ENCODE data around the gene ECEL1. TPM values are rescaled to one million over a fixed set of nuclear protein-coding genes. Genes with fewer than 3 reads are reported as not detected.
"Not testable (repeated sequence)": the region's sequence is repeated elsewhere in the genome, so short reads cannot be mapped to it uniquely, and the experiment has no call there.

Gene ECEL1
- total and polyA plus RNA-seq, 2 of the 4 experiments (the other 2 are of a cell fraction): not detected

GRCh38 chr2:232454630-232455029 is 33.0 kb downstream of the ECEL1 start:
- no peak for ATAC-seq (ENCODE audit: low read depth)
- Histone ChIP-seq H3K23ac (ENCODE audit: low read depth, low read length) (no peak overlapping the region), H3K56ac (ENCODE audit: extremely low read depth, insufficient read depth, low read length) (no peak overlapping the region), H3K18ac (ENCODE audit: low read depth, low read length) (no peak overlapping the region), H2BK5ac (ENCODE audit: low read depth, low read length, poor library complexity, severe bottlenecking) (no peak overlapping the region), H3K14ac (replicated peaks; ENCODE audit: low read depth, low read length) (no peak overlapping the region), H3K4ac (ENCODE audit: low read depth, low read length) (no peak overlapping the region), H3K27me3 (ENCODE audit: control insufficient read depth, insufficient read depth, low read length) (peaks cover 30% of the 10 kb centered on the region), H3K9me1 (ENCODE audit: insufficient read depth, low read length) (no peaks in the 10 kb centered on the region), H3K4me1 (ENCODE audit: control insufficient read depth, insufficient read depth, low read length) (no peaks in the 10 kb centered on the region), H3K79me1 (ENCODE audit: low read depth in 1 of 2, low read length in 2 of 2) (no peaks in the 10 kb centered on the region), H2AFZ (replicated peaks; ENCODE audit: low read length, poor library complexity) (no peak overlapping the region), H4K5ac (ENCODE audit: low read depth, low read length) (no peak overlapping the region), H3K27ac (ENCODE audit: insufficient read depth, low read length) (no peak overlapping the region), H4K91ac (ENCODE audit: insufficient read depth, low read depth, low read length) (no peak overlapping the region), H2BK15ac (ENCODE audit: low read depth, low read length) (no peak overlapping the region), H4K20me1 (ENCODE audit: insufficient read depth, low read length) (no peaks in the 10 kb centered on the region), H2AK9ac (replicated peaks; ENCODE audit: low read depth, low read length, poor library complexity) (no peak overlapping the region), H3K4me2 (ENCODE audit: low read depth, low read length) (no peak overlapping the region), H2AK5ac (ENCODE audit: low read depth, low read length) (no peak overlapping the region), H3K9ac (ENCODE audit: low read depth, low read length) (no peak overlapping the region), H2BK20ac (ENCODE audit: low read depth, low read length) (no peak overlapping the region), H3K4me3 (ENCODE audit: insufficient read depth, low read depth, low read length) (no peak overlapping the region), H4K8ac (ENCODE audit: low read depth in 2 of 2, low read length in 2 of 2) (no peak overlapping the region), H3K9me3 (ENCODE audit: control insufficient read depth, insufficient read depth, low read length) (no peaks in the 10 kb centered on the region), H2BK120ac (ENCODE audit: low read depth, low read length) (no peak overlapping the region), H3K36me3 (ENCODE audit: control insufficient read depth, insufficient read depth, low read length) (no peaks in the 10 kb centered on the region)
- BruUV-seq (replicated peaks): no TSS peak
- TF ChIP-seq RCOR1 (IDR thresholded peaks at IDR 0.05; ENCODE audit: insufficient replicate concordance, low read length) (no peak), BHLHE40 (IDR thresholded peaks at IDR 0.05; ENCODE audit: low read depth, low read length) (no peak), MAZ (IDR thresholded peaks at IDR 0.05; ENCODE audit: borderline replicate concordance, low read depth, low read length) (no peak), CTCF (conservative IDR thresholded peaks at IDR 0.05; ENCODE audit: low read depth, low read length) (no peak), FOS (IDR thresholded peaks at IDR 0.05; ENCODE audit: low read depth, low read length) (no peak)
- DNase-seq: no peak
- intact Hi-C loops (cut with micrococcal nuclease) (no loop called here), in situ Hi-C loops (cut with MboI; ENCODE audit: low sequenced_read_pairs) (no loop called here), dilution Hi-C loops (cut with HindIII; ENCODE audit: low sequenced_read_pairs, unreplicated experiment) (no loop called here)
- WGBS, 2 experiments (ENCODE audit: extremely low coverage in 2 of 2, insufficient read length in 1 of 2): 50% methylated on average over 2 of the region's 9 CpGs; no CpG with 5 or more reads in 1 of the 2 experiments
- ChIA-PET CTCF (no interaction called here), POLR2A (ENCODE audit: unreplicated experiment) (interaction anchor here (0.7 kb wide), 1 partner anchor 149 kb away, joined by 9 read pairs; no protein-coding TSS in a partner anchor)

- ATAC-seq (ENCODE audit: low read depth); H2AFZ ChIP-seq (replicated peaks; ENCODE audit: low read length, poor library complexity); H3K9me1 ChIP-seq (ENCODE audit: insufficient read depth, low read length); H3K23ac ChIP-seq (ENCODE audit: low read depth, low read length); H2AK9ac ChIP-seq (replicated peaks; ENCODE audit: low read depth, low read length, poor library complexity); POLR2A ChIA-PET (ENCODE audit: unreplicated experiment); H3K9me3 ChIP-seq (ENCODE audit: control insufficient read depth, insufficient read depth, low read length); H3K4me3 ChIP-seq (ENCODE audit: insufficient read depth, low read depth, low read length); dilution Hi-C loops (cut with HindIII; ENCODE audit: low sequenced_read_pairs, unreplicated experiment); H2BK15ac ChIP-seq (ENCODE audit: low read depth, low read length); H4K8ac ChIP-seq (ENCODE audit: low read depth in 2 of 2, low read length in 2 of 2); H3K27ac ChIP-seq (ENCODE audit: insufficient read depth, low read length); H2BK20ac ChIP-seq (ENCODE audit: low read depth, low read length); H3K79me1 ChIP-seq (ENCODE audit: low read depth in 1 of 2, low read length in 2 of 2); CTCF ChIA-PET; H2BK120ac ChIP-seq (ENCODE audit: low read depth, low read length); H4K20me1 ChIP-seq (ENCODE audit: insufficient read depth, low read length); in situ Hi-C loops (cut with MboI; ENCODE audit: low sequenced_read_pairs); H3K4me2 ChIP-seq (ENCODE audit: low read depth, low read length); DNase-seq; H4K91ac ChIP-seq (ENCODE audit: insufficient read depth, low read depth, low read length); H4K5ac ChIP-seq (ENCODE audit: low read depth, low read length); H3K4ac ChIP-seq (ENCODE audit: low read depth, low read length); intact Hi-C loops (cut with micrococcal nuclease); H2AK5ac ChIP-seq (ENCODE audit: low read depth, low read length); H3K9ac ChIP-seq (ENCODE audit: low read depth, low read length); H3K18ac ChIP-seq (ENCODE audit: low read depth, low read length); H3K4me1 ChIP-seq (ENCODE audit: control insufficient read depth, insufficient read depth, low read length); H3K14ac ChIP-seq (replicated peaks; ENCODE audit: low read depth, low read length); H3K36me3 ChIP-seq (ENCODE audit: control insufficient read depth, insufficient read depth, low read length); BruUV-seq (replicated peaks); H3K56ac ChIP-seq (ENCODE audit: extremely low read depth, insufficient read depth, low read length); H2BK5ac ChIP-seq (ENCODE audit: low read depth, low read length, poor library complexity, severe bottlenecking): not testable (repeated sequence)
- peaks cover 19% of the 10 kb centered on the region for H3K27me3 ChIP-seq (ENCODE audit: control insufficient read depth, insufficient read depth, low read length)
- whole genome bisulfite sequencing, 2 experiments (ENCODE audit: extremely low coverage in 2 of 2, insufficient read length in 1 of 2): no CpG with 5 or more reads among the region's 3 CpGs
Measured at GRCh38 chr2:232451645-232452044, 36.0 kb downstream of the ECEL1 start.
